MM.1S (cell line): ENCODE results near the gene UNC5CL.
A peak's percentile ranks its signal among the peaks of the same experiment; 100 is the strongest.

ENCODE experiments used
- DNase-seq: peaks from one replicate; pipeline ENCODE4 v3.0.0-alpha.2; 2015
- H2AFZ ChIP-seq: fragments of 300-600 bp; sonication (generic); 2 replicates; pipeline ENCODE4 v1.6.0; 2016; ENCODE audit warnings: antibody characterized with exemption, low read length
- H3F3A ChIP-seq: fragments of 300-600 bp; sonication (generic); 2 replicates; pipeline ENCODE4 v1.6.1; 2016; ENCODE audit warnings: mild to moderate bottlenecking, antibody characterized with exemption, low read length, moderate library complexity, mixed read lengths; ENCODE audit not compliant: insufficient read depth
- H3K27ac ChIP-seq: fragments of 300-600 bp; sonication (generic); 2 replicates; pipeline ENCODE4 v1.5.1; 2016; ENCODE audit warnings: mild to moderate bottlenecking, low read length
- H3K27me3 ChIP-seq: fragments of 300-600 bp; sonication (generic); replicated peaks from 2 replicates; pipeline ENCODE4 v1.6.0; 2016; ENCODE audit warnings: low read length; ENCODE audit not compliant: insufficient read depth
- H3K36me3 ChIP-seq: fragments of 300-600 bp; sonication (generic); replicated peaks from 2 replicates; pipeline ENCODE4 v1.6.1; 2016; ENCODE audit warnings: mild to moderate bottlenecking, low read length, mixed read lengths; ENCODE audit not compliant: insufficient read depth
- H3K4me1 ChIP-seq: fragments of 300-600 bp; sonication (generic); 2 replicates; pipeline ENCODE4 v1.6.1; 2016; ENCODE audit warnings: low read length, mixed read lengths
- H3K4me2 ChIP-seq: fragments of 300-600 bp; sonication (generic); 2 replicates; pipeline ENCODE4 v1.6.0; 2016; ENCODE audit warnings: low read depth, low read length
- H3K4me3 ChIP-seq: fragments of 300-600 bp; sonication (generic); 2 replicates; pipeline ENCODE4 v1.5.1; 2016; ENCODE audit warnings: low read length, mixed read lengths
- H3K79me2 ChIP-seq: fragments of 300-600 bp; sonication (generic); 2 replicates; pipeline ENCODE4 v1.6.1; 2016; ENCODE audit warnings: mixed run types, low read length, mixed read lengths
- H3K9ac ChIP-seq: fragments of 300-600 bp; sonication (generic); 2 replicates; pipeline ENCODE4 v1.6.1; 2016; ENCODE audit warnings: low read length, mixed read lengths
- H3K9me2 ChIP-seq: fragments of 300-600 bp; sonication (generic); replicated peaks from 2 replicates; pipeline ENCODE4 v1.6.1; 2016; ENCODE audit warnings: mild to moderate bottlenecking, low read length, mixed read lengths; ENCODE audit not compliant: insufficient read depth
- H3K9me3 ChIP-seq: fragments of 300-600 bp; sonication (generic); replicated peaks from 2 replicates; pipeline ENCODE4 v1.6.1; 2016; ENCODE audit warnings: mild to moderate bottlenecking, low read length, mixed read lengths; ENCODE audit not compliant: insufficient read depth
- H4K20me1 ChIP-seq: fragments of 300-600 bp; sonication (generic); 2 replicates; pipeline ENCODE4 v1.6.1; 2016; ENCODE audit warnings: mild to moderate bottlenecking, low read length, moderate library complexity, mixed read lengths; ENCODE audit not compliant: insufficient read depth
- EZH2 ChIP-seq: fragments of 300-600 bp; sonication (generic); optimal IDR thresholded peaks from 2 replicates; pipeline ENCODE3; 2017; ENCODE audit warnings: low read depth, mild to moderate bottlenecking, antibody characterized with exemption, low read length, mixed read lengths
- EZH2phosphoT487 ChIP-seq: fragments of 300-600 bp; sonication (generic); IDR thresholded peaks from 2 replicates; pipeline ENCODE4 v1.6.1; 2018; ENCODE audit warnings: antibody characterized with exemption, low read length
- TF ChIP-seq, protein P1 (sequence below): fragments of 300-600 bp; sonication (generic); IDR thresholded peaks from 2 replicates; pipeline ENCODE4 v1.5.1; 2016; ENCODE audit warnings: antibody characterized with exemption, low read length, mixed read lengths

Gene UNC5CL

DNA sequence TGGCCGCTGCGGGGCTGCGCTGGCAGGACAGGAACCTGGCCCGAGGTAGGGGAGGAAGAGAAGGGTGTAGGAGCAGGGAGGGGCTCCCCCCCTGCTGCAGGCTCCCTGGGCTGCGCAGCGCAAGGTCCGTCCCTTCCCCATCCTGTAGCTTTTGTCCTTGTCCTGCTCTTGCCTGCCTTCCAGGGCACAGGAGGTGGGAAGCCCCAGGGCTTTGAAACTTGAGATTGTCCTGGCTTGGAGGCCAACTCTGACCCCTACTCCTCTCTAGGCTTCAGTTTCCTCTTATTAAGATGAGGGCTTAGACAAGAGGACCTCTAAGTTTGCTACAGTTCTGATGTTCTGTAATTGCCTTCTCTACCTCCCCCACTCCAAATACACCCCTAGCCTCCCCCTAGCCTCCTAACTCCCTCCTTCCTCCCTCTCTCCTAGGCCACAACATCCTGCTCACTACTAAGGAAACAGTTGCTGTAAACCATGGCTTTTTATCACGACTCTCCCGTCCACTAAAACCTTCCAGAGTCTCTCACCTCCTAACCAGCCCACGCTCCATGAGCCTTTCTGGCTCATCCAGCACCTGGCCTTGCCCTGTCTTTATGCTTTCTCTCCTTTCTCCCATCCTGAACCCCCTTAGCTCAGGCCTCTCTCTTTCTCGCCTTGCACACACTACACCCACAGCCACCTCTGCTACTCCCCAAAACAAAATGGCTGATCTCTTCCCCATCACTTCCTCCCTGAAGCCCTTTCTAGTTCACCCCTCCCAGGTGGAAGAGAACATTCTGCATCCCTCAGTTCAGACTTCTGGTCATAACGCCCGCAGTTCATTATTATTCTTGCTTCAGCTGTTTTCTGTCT is 10.2 kb downstream of the UNC5CL start:
- H3K4me3 ChIP-seq: peak overlapping the region; percentile 84
- no peak overlapping the region for H3K27ac ChIP-seq

DNA sequence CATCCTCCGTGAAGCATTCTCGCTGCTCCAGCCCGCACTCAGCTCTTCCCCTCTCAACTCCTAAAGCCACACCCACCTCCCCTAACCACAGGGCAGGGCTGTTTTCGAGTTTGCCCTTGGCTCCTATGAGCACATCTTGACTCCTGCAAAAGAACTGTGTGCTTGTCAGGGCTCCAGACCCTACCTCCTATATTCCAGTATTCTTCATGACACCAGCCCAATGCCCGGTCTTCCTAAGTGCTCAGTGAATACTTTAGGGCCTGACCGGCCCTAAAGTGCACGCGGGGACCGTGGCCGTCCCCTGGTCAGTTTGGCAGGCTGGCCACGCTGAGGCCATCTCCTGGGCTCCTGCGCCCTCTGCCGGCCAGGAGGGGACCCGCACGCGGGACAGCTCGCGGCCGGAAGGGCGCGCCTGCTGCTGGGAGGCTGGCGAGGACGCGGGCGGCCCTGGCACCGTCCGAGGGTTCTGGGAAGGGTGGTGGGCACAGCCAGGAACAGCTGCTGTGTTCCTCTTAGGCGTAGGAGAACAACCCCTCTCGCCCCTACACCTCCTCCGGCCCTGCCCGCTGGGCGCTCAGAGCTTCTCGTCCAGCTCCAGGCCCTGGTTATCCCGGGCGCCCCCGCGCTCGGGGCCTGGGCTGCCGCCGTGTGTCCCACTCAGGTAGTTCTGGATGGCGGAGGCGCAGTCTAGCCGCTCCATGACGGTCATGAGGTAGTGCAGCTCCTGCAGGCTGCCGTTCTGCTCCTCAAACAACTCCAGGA is 11.0 kb downstream of the UNC5CL start:
- TF ChIP-seq EZH2: no peak
- TF ChIP-seq, protein P1, sequence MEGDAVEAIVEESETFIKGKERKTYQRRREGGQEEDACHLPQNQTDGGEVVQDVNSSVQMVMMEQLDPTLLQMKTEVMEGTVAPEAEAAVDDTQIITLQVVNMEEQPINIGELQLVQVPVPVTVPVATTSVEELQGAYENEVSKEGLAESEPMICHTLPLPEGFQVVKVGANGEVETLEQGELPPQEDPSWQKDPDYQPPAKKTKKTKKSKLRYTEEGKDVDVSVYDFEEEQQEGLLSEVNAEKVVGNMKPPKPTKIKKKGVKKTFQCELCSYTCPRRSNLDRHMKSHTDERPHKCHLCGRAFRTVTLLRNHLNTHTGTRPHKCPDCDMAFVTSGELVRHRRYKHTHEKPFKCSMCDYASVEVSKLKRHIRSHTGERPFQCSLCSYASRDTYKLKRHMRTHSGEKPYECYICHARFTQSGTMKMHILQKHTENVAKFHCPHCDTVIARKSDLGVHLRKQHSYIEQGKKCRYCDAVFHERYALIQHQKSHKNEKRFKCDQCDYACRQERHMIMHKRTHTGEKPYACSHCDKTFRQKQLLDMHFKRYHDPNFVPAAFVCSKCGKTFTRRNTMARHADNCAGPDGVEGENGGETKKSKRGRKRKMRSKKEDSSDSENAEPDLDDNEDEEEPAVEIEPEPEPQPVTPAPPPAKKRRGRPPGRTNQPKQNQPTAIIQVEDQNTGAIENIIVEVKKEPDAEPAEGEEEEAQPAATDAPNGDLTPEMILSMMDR: peak; percentile 97
- Histone ChIP-seq H2AFZ (peak overlapping the region; percentile 93), H4K20me1 (no peaks in the 10 kb centered on the region), H3K9me3 (no peaks in the 10 kb centered on the region), H3K9me2 (no peaks in the 10 kb centered on the region), H3K9ac (peak overlapping the region; percentile 71), H3F3A (peaks cover 10% of the 10 kb centered on the region), H3K27ac (peak overlapping the region; percentile 39; the same call in 1 of the 2 replicates), H3K79me2 (no peaks in the 10 kb centered on the region), H3K4me2 (peak overlapping the region; percentile 97), H3K36me3 (no peaks in the 10 kb centered on the region), H3K27me3 (no peaks in the 10 kb centered on the region), H3K4me3 (peak overlapping the region; percentile 84), H3K4me1 (peaks cover 13% of the 10 kb centered on the region)
- peak; percentile 74 for DNase-seq

More for the DNA sequence above, 10.2 kb downstream of the UNC5CL start:
- Histone ChIP-seq H4K20me1 (no peaks in the 10 kb centered on the region), H3K9me2 (no peaks in the 10 kb centered on the region), H3K4me2 (peak overlapping the region; percentile 97), H3K79me2 (no peaks in the 10 kb centered on the region), H3K36me3 (no peaks in the 10 kb centered on the region), H3K9ac (peak overlapping the region; percentile 71; the same call in 1 of the 2 replicates), H3K9me3 (no peaks in the 10 kb centered on the region), H3K4me1 (peaks cover 13% of the 10 kb centered on the region), H3K27me3 (no peaks in the 10 kb centered on the region), H2AFZ (peak overlapping the region; percentile 93), H3F3A (peaks cover 10% of the 10 kb centered on the region)
- TF ChIP-seq EZH2 (no peak), EZH2phosphoT487 (no peak)
- TF ChIP-seq, protein P1: no peak
- no peak for DNase-seq

DNA sequence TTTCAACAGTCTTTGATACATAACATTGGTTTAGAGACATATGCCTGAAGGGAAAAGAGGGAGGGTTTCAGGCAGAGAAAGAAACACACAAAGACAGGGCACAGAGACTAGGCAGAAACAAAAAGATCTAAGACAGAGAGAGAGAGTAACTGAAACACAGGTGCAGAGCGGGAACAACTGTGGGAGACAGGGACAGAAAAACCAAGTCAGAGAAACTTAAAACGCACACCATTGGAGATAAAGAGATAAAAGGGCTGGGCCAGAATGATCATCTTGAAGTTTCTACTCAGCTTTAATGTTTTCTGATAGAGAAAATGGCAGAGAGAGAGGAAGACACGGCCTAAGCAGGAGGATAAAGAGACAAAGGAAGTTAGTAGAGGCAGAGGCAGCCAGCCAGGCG is 11.8 kb downstream of the UNC5CL start:
- Histone ChIP-seq H3K4me2 (peak overlapping the region; percentile 97), H3K79me2 (no peaks in the 10 kb centered on the region), H3K9me2 (no peaks in the 10 kb centered on the region), H3K9me3 (no peaks in the 10 kb centered on the region), H3K36me3 (no peaks in the 10 kb centered on the region), H2AFZ (peak overlapping the region; percentile 93), H3K27ac (peak overlapping the region; percentile 39; the same call in 1 of the 2 replicates), H3K4me1 (peaks cover 13% of the 10 kb centered on the region), H3K4me3 (peak overlapping the region; percentile 84), H4K20me1 (no peaks in the 10 kb centered on the region), H3K9ac (peak overlapping the region; percentile 71; the same call in 1 of the 2 replicates), H3K27me3 (no peaks in the 10 kb centered on the region), H3F3A (peaks cover 10% of the 10 kb centered on the region)
- peak; percentile 19 for DNase-seq
- no peak for TF ChIP-seq EZH2phosphoT487
- TF ChIP-seq, protein P1: no peak
- TF ChIP-seq EZH2: no peak
